ENCODE results near the gene RPL3. TPM values are rescaled to one million over a fixed set of nuclear protein-coding genes. Genes with fewer than 3 reads are reported as not detected.

RPL3 gene
- total RNA-seq, 4 donors from 2014 or later = 909 to 2,069 (median 1,420) TPM

DNA sequence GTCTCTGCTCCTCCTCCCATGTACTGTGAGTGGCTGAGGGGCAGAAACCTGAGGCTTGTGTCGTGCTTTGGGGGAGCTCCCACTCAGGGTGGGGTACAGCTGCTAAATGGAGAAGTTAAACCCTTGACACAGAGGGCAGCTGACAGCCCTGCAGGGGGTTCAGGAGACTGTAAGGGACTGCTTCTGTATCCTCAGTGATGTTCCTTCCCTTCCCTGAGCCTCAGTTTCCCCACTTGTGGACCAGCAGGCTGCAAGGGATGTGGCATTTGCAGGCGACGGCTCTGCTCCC is 46.0 kb upstream of the RPL3 start:
- TF ChIP-seq, protein P1, sequence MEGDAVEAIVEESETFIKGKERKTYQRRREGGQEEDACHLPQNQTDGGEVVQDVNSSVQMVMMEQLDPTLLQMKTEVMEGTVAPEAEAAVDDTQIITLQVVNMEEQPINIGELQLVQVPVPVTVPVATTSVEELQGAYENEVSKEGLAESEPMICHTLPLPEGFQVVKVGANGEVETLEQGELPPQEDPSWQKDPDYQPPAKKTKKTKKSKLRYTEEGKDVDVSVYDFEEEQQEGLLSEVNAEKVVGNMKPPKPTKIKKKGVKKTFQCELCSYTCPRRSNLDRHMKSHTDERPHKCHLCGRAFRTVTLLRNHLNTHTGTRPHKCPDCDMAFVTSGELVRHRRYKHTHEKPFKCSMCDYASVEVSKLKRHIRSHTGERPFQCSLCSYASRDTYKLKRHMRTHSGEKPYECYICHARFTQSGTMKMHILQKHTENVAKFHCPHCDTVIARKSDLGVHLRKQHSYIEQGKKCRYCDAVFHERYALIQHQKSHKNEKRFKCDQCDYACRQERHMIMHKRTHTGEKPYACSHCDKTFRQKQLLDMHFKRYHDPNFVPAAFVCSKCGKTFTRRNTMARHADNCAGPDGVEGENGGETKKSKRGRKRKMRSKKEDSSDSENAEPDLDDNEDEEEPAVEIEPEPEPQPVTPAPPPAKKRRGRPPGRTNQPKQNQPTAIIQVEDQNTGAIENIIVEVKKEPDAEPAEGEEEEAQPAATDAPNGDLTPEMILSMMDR (IDR thresholded peaks at IDR 0.05) = no peak
- TF ChIP-seq EP300 (IDR thresholded peaks at IDR 0.05; ENCODE audit: low read depth) = no peak
- peaks cover 0 to 4% (median 0%) of the 10 kb centered on the region in 4 donors for H3K4me1 ChIP-seq
- DNase-seq = no peak
- H3K9me3 ChIP-seq = no peaks in the 10 kb centered on the region
- intact Hi-C loops (cut with DNase I; ENCODE audit: low total_unique reads) = no loop called here
- WGBS, 2 donors (ENCODE audit: low coverage in 1 of 2) = 74% methylated on average over 3 of the region's 3 CpGs; no CpG with 5 or more reads in 1 of the 2 donors
- no peak overlapping the region for H3K4me3 ChIP-seq
- H3K36me3 ChIP-seq = no peaks in the 10 kb centered on the region
- H3K27me3 ChIP-seq = no peaks in the 10 kb centered on the region
- no peak overlapping the region for H3K27ac ChIP-seq
- in situ Hi-C loops (cut with MboI; ENCODE audit: low pct_ligation_motif_present in 1 of 4, low pct_unique_long_range_greater_than_20kb in 1 of 4, low sequenced_read_pairs in 3 of 4) = no loop called here

DNA sequence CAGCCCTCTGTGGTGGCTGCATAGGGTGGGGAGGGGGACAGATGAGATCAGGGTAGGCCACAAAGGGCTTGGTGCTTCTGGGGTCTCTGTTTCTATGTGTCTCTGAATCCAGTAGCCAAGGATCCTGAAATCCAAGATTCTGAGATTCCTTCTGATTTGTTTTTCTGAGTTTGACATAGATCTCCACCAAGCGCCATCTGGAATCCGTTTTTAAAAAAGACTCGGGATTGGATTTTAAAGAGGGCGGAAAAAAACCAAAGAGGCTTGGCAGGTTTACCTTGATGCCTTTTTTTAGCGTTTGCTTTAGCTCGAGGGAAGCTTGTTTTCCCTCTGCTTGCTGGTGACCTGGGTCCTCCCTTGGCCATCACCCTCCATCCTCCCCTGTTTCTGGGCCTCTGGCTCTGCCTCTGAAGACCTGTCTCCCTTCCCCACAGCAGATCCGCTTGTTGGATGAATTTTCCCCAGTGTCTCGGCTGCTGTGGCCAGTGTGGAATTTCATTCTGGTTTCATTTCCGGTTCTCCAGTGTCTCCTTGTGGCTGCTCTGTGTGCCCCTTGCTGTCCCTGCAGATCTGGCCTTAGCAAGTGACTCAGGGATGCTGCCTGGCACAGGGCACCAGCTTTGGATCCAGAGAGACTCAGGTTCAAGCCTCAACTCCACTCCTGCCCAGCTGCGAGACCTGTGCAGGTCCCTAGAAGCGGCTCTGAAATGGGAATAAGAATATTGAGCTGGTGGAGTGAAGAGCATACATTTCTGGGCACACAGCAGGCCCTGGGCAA is 45.5 kb upstream of the RPL3 start:
- no peak for TF ChIP-seq EP300 (IDR thresholded peaks at IDR 0.05; ENCODE audit: low read depth)
- TF ChIP-seq POLR2AphosphoS5 (IDR thresholded peaks at IDR 0.05) = no peak
- TF ChIP-seq, protein P1 (IDR thresholded peaks at IDR 0.05) = no peak
- Histone ChIP-seq H3K4me3 (no peak overlapping the region), H3K27me3 (no peaks in the 10 kb centered on the region), H3K9me3 (no peaks in the 10 kb centered on the region), H3K4me1 (peaks cover 0 to 4% (median 0%) of the 10 kb centered on the region in 4 donors), H3K27ac (no peak overlapping the region), H3K36me3 (no peaks in the 10 kb centered on the region)
- DNase-seq = no peak
- in situ Hi-C loops (cut with MboI; ENCODE audit: low pct_ligation_motif_present in 1 of 4, low pct_unique_long_range_greater_than_20kb in 1 of 4, low sequenced_read_pairs in 3 of 4) = no loop called here
- WGBS, 2 donors (ENCODE audit: low coverage in 1 of 2) = 45 to 64% methylated on average over 7 to 11 of the region's 11 CpGs
- intact Hi-C loops (cut with DNase I; ENCODE audit: low total_unique reads) = no loop called here

DNA sequence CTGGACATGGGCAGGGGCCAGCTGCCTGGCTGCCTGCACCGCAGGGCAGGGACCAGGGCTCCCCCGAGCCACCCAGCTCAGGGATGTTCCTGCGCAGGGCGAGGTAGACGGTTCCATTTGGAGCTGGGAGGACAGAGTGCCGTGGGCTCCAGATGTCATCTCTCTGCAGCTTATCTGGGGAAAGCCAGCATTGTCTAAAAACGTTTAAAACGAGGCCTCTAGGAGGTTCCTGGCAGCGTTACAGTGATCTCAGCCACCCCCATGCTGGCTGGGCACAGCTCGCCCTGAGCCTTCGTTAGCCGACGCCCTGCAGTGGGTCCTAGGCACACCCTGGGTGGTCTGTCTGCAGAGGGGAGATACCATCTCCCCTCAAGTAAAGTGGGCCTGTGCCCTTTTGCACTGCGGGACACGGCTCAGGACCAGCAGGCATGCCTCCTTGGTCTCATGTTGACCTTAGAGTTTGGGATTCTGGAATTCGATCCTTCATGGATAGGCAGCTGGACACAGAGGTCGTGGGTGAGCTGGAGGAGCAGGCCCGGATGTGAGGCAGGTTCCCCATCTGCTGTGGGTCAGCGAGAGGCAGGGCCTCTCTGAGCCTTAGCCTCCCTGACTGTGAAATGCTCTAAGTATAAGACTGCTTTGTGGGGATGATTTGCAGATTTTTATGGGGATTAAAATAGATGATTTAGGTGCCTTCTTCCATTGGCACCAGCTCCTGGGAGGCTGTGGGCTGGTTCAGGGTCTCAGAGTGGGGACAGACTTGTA is 44.5 kb upstream of the RPL3 start:
- 33 to 67% methylated on average over 3 to 19 of the region's 19 CpGs for WGBS, 2 donors (ENCODE audit: low coverage in 1 of 2)
- no peak for TF ChIP-seq POLR2AphosphoS5 (IDR thresholded peaks at IDR 0.05)
- no peak for TF ChIP-seq EP300 (IDR thresholded peaks at IDR 0.05; ENCODE audit: low read depth)
- TF ChIP-seq POLR2A (IDR thresholded peaks at IDR 0.05) = no peak
- TF ChIP-seq, protein P1 (IDR thresholded peaks at IDR 0.05) = no peak
- H3K27ac ChIP-seq = no peak overlapping the region
- peaks cover 0 to 4% (median 0%) of the 10 kb centered on the region in 4 donors for H3K4me1 ChIP-seq
- DNase-seq = no peak
- intact Hi-C loops (cut with DNase I; ENCODE audit: low total_unique reads) = no loop called here
- H3K27me3 ChIP-seq = no peaks in the 10 kb centered on the region
- H3K36me3 ChIP-seq = no peaks in the 10 kb centered on the region
- H3K9me3 ChIP-seq = no peaks in the 10 kb centered on the region
- in situ Hi-C loops (cut with MboI; ENCODE audit: low pct_ligation_motif_present in 1 of 4, low pct_unique_long_range_greater_than_20kb in 1 of 4, low sequenced_read_pairs in 3 of 4) = no loop called here
- no peak overlapping the region for H3K4me3 ChIP-seq

DNA sequence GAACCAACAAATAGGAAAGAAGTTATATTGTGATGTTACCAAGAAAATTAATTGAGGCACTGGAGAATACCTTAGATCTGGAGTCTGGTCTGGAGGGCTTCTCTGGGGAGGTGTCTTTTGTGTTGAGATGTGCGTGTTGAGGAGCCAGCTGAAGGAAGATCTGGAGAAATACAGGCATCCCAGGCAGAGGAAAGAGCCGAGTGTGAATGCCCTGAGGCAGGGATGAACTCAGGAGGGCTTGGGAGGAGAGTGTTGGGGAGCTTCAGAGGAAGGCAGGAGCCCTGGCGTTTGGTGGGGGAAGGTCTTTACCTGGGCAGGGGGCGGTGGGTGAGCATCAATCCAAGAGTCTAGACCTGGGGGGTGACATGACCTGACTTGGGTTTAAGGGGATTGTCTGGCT is 43.5 kb upstream of the RPL3 start:
- no peaks in the 10 kb centered on the region for H3K9me3 ChIP-seq
- no peak overlapping the region for H3K27ac ChIP-seq
- H3K36me3 ChIP-seq = no peaks in the 10 kb centered on the region
- intact Hi-C loops (cut with DNase I; ENCODE audit: low total_unique reads) = no loop called here
- H3K4me1 ChIP-seq = peaks cover 0 to 4% (median 0%) of the 10 kb centered on the region in 4 donors
- DNase-seq = no peak
- TF ChIP-seq POLR2A (IDR thresholded peaks at IDR 0.05) (no peak), POLR2AphosphoS5 (IDR thresholded peaks at IDR 0.05) (no peak), EP300 (IDR thresholded peaks at IDR 0.05; ENCODE audit: low read depth) (no peak)
- TF ChIP-seq, protein P1 (IDR thresholded peaks at IDR 0.05) = no peak
- no peak overlapping the region for H3K4me3 ChIP-seq
- H3K27me3 ChIP-seq = no peaks in the 10 kb centered on the region
- in situ Hi-C loops (cut with MboI; ENCODE audit: low pct_ligation_motif_present in 1 of 4, low pct_unique_long_range_greater_than_20kb in 1 of 4, low sequenced_read_pairs in 3 of 4) = no loop called here
- 81 to 83% methylated on average over 2 to 4 of the region's 4 CpGs for WGBS, 2 donors (ENCODE audit: low coverage in 1 of 2)

Data from transverse colon (tissue), 4 donors.